ENCODE results near the gene SEPTIN5.
"Not testable (repeated sequence)": the region's sequence is repeated elsewhere in the genome, so short reads cannot be mapped to it uniquely, and the experiment has no call there.

The SEPTIN5 gene

GRCh38 chr22:19722178-19722981 lies 8.1 kb downstream of the SEPTIN5 start:
- H3K4me3 ChIP-seq (ENCODE audit: control insufficient read depth, low read depth, low read length) = no peak overlapping the region
- no peak for TF ChIP-seq CTCF (conservative IDR thresholded peaks at IDR 0.05; ENCODE audit: control insufficient read depth, insufficient read depth, low read depth, low read length)
- no peak for DNase-seq (ENCODE audit: low read depth)

- no peak for TF ChIP-seq CTCF (conservative IDR thresholded peaks at IDR 0.05; ENCODE audit: control insufficient read depth, insufficient read depth, low read depth, low read length)
- no peak overlapping the region for H3K4me3 ChIP-seq (ENCODE audit: control insufficient read depth, low read depth, low read length)
- no peak for DNase-seq (ENCODE audit: low read depth)
These were observed 8.6 kb downstream of the SEPTIN5 start for GRCh38 chr22:19722982-19723231.

- no peak for DNase-seq (ENCODE audit: low read depth)
- no peak for TF ChIP-seq CTCF (conservative IDR thresholded peaks at IDR 0.05; ENCODE audit: control insufficient read depth, insufficient read depth, low read depth, low read length)
- H3K4me3 ChIP-seq (ENCODE audit: control insufficient read depth, low read depth, low read length) = no peak within 1 kb of the TSS
These were observed 9.1 kb downstream of the SEPTIN5 start, which contains the start of gene GP1BB for GRCh38 chr22:19723232-19723982. GP1BB (plus strand) TSS chr22:19723539; CDS start chr22:19723570, 31 bp downstream.

GRCh38 chr22:19723983-19724827 lies 9.9 kb downstream of the SEPTIN5 start:
- peak; percentile 25 for DNase-seq (ENCODE audit: low read depth)
- no peak overlapping the region for H3K4me3 ChIP-seq (ENCODE audit: control insufficient read depth, low read depth, low read length)
- no peak for TF ChIP-seq CTCF (conservative IDR thresholded peaks at IDR 0.05; ENCODE audit: control insufficient read depth, insufficient read depth, low read depth, low read length)

GRCh38 chr22:19724927-19725661 lies 10.8 kb downstream of the SEPTIN5 start:
- H3K4me3 ChIP-seq (ENCODE audit: control insufficient read depth, low read depth, low read length) = no peak overlapping the region
- no peak for DNase-seq (ENCODE audit: low read depth)
- TF ChIP-seq CTCF (conservative IDR thresholded peaks at IDR 0.05; ENCODE audit: control insufficient read depth, insufficient read depth, low read depth, low read length) = no peak

- not testable (repeated sequence) for H3K4me3 ChIP-seq (ENCODE audit: control insufficient read depth, low read depth, low read length); DNase-seq (ENCODE audit: low read depth)
These were observed 11.9 kb downstream of the SEPTIN5 start for GRCh38 chr22:19726064-19726788.
